Fibroblast of skin of abdomen (primary cell): Measurements from ENCODE around the gene SLC47A1.
"Not testable (repeated sequence)": the region's sequence is repeated elsewhere in the genome, so short reads cannot be mapped to it uniquely, and the experiment has no call there.

ENCODE experiments used
- DNase-seq: peaks from one replicate; pipeline ENCODE4 v3.0.0-alpha.2; 2013

The SLC47A1 gene

GRCh38 chr17:19520641-19521040 is 13.0 kb upstream of the SLC47A1 start:
- no peak for DNase-seq

- no peak for DNase-seq
Observed at GRCh38 chr17:19523690-19524089, 10.0 kb upstream of the SLC47A1 start.

GRCh38 chr17:19526950-19527349 is 6.7 kb upstream of the SLC47A1 start:
- not testable (repeated sequence) for DNase-seq

GRCh38 chr17:19531780-19532501 is 1.7 kb upstream of the SLC47A1 start:
- DNase-seq: no peak

- DNase-seq: no peak
Observed at GRCh38 chr17:19533036-19533717, 477 bp upstream of the SLC47A1 start.

GRCh38 chr17:19534562-19535149 is 1.0 kb downstream of the SLC47A1 start:
- DNase-seq: no peak

GRCh38 chr17:19537111-19537510 is 3.5 kb downstream of the SLC47A1 start:
- no peak for DNase-seq

GRCh38 chr17:19538095-19539039 is 4.7 kb downstream of the SLC47A1 start:
- no peak for DNase-seq

GRCh38 chr17:19539040-19539399 is 5.4 kb downstream of the SLC47A1 start:
- no peak for DNase-seq

GRCh38 chr17:19539841-19540311 is 6.2 kb downstream of the SLC47A1 start:
- DNase-seq: no peak

GRCh38 chr17:19540706-19541370 is 7.2 kb downstream of the SLC47A1 start:
- no peak for DNase-seq

GRCh38 chr17:19541445-19541844 is 7.8 kb downstream of the SLC47A1 start:
- DNase-seq: no peak

GRCh38 chr17:19542247-19542646 is 8.6 kb downstream of the SLC47A1 start:
- no peak for DNase-seq

GRCh38 chr17:19544366-19544765 is 10.7 kb downstream of the SLC47A1 start:
- no peak for DNase-seq

GRCh38 chr17:19546289-19547065 is 12.8 kb downstream of the SLC47A1 start:
- DNase-seq: no peak

GRCh38 chr17:19549746-19550623 is 16.3 kb downstream of the SLC47A1 start:
- DNase-seq: no peak

GRCh38 chr17:19551165-19551564 is 17.5 kb downstream of the SLC47A1 start:
- DNase-seq: no peak

GRCh38 chr17:19551591-19552148 is 18.0 kb downstream of the SLC47A1 start:
- no peak for DNase-seq

GRCh38 chr17:19553036-19553435 is 19.4 kb downstream of the SLC47A1 start:
- DNase-seq: no peak

GRCh38 chr17:19554393-19554792 is 20.7 kb downstream of the SLC47A1 start:
- DNase-seq: no peak
